Putamen (tissue), 1 donor: Measurements from ENCODE around the gene UBASH3A.

Source experiments
- DNase-seq: peaks from one replicate; pipeline ENCODE4 v3.0.0-alpha.2; 2016; ENCODE audit warnings: low spot score

The UBASH3A gene

GRCh38 chr21:42411197-42411869 lies 7.6 kb downstream of the UBASH3A start:
- DNase-seq, result no peak

DNA sequence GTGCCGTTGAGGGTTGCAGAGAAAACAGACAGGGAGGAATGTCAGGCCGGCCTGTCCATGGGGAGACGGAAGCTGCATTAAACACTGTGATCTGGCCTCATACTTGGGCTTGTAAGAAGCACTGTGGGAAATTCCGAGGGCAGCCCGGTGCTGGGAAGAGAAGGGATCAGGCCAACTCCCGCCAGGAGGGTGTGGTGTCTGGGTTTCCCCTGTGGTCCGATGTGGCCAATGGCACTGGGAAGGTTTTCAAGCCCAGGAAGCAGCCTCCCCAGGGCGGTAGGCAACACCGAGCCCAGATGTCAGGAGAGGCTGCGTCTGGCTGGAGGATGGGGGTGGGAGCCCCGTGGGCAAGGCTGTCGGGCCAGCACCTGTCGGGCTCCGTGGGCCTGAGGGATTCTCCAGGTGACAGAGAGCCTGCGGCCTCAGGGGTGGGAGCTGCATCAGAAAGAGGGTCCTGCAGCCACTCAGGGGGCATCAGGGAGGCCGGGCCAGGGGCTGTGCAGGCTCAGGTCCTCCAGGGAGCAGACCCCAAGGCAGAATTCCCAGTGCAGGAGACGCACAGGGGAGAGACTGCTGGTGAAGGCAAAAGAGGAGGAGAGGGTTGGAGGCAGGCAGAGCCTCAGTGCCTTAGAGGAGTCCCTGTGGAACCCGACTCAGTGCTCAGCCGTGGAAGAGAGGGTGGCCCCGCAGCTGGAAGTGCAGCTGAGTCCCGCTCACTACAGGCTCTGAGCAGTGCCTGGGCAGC lies 8.4 kb downstream of the UBASH3A start:
- DNase-seq, result no peak

DNA sequence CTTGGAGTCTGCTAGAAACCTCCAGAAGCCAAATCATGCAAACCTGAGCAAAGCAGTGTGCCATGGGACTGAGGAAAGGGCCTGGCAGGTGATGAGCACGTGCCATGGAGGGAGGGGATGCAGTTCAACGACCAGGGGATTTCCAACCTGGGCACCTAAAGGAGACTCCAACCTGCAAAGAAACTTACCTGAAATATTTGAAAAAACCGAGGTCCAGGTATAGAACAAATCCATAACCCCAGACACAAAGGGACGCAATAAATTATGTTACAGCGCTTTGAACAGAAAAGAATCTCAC lies 8.9 kb downstream of the UBASH3A start:
- DNase-seq, result no peak

DNA sequence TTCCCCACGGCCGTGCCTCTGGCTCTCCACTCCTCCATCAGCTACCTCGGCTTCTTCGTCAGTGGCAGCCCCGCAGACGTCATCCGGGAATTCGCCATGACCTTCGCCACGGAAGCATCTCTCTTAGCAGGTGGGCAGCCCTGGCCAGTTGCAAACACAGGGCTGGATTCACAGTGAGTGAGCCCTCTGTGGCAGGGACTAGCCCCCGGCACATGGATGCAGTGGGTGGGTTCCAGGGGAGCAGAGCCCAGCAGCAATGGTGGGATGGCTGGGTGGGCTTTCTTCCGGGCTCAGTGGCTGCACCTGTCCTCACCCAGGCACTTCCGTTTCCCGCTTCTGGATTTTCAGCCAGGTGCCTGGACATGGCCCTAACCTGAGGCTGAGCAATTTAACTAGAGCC lies 9.4 kb downstream of the UBASH3A start:
- no peak for DNase-seq

DNA sequence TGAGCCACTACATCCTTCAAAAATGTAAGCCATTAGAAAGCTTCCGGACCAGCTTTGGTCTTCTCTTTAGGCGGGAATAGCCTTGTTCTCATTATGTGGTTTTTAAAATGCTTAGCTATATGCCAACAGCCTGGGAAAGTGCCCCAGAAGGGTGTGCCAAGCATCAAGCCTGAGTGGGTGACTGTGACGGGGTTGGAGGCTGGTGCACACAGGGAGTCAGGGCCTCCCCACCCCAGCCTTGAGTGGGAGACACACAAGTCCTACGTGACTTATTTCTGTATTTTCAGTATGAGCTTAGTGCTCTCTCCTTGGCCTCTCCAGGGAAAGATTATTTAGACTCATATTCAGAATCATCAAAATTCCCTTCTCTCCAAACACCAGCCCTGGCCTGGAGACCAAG lies 9.8 kb downstream of the UBASH3A start:
- DNase-seq, result peak; percentile 34

GRCh38 chr21:42414066-42414465 lies 10.4 kb downstream of the UBASH3A start:
- DNase-seq, result no peak

GRCh38 chr21:42414553-42414927 lies 10.8 kb downstream of the UBASH3A start:
- no peak for DNase-seq

GRCh38 chr21:42414928-42415769 lies 11.4 kb downstream of the UBASH3A start:
- peak; percentile 39 for DNase-seq

GRCh38 chr21:42417533-42417932 lies 13.8 kb downstream of the UBASH3A start:
- no peak for DNase-seq

DNA sequence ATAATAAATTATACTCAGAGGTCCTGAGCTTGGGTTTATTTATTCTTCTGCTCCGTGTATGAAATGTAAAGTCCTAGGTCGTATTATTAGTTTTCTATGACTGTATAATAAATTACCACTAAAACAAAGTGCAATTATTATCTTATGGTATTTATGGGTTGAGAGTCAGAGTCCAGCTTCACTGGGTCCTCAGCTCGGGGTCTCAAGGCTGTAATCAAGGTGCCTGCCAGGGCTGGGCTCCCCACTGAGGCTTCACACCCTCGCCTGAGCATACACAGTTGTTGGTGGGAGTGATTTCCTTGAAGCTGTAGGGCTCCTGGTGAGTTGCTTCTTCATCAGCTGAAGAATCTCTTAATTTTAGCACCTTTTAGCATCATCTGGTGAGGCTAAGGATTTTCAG lies 15.2 kb downstream of the UBASH3A start:
- no peak for DNase-seq

DNA sequence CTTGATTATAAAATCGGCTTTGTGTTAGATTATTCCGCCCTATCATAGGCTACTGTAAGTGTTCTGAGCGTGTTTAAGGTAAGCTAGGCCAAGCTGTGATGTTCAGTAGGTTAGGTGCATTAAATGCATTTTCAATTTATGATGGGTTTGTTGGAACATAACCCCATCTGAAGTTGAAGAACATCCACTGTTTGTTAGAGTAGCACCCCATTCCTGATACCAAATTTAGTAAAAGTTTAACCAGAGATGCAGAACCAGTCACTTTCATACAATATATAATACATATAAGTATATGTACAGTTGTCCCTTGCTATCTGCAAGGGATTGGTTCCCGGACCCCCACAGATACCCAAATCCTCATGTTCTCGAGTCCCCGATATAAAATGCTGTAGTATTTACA lies 16.1 kb downstream of the UBASH3A start:
- DNase-seq, result no peak

- DNase-seq, result no peak
Observed at GRCh38 chr21:42421018-42421793, 17.5 kb downstream of the UBASH3A start.

GRCh38 chr21:42423197-42423675 lies 19.5 kb downstream of the UBASH3A start:
- no peak for DNase-seq

- no peak for DNase-seq
Observed at GRCh38 chr21:42423685-42424084, 20.0 kb downstream of the UBASH3A start.

DNA sequence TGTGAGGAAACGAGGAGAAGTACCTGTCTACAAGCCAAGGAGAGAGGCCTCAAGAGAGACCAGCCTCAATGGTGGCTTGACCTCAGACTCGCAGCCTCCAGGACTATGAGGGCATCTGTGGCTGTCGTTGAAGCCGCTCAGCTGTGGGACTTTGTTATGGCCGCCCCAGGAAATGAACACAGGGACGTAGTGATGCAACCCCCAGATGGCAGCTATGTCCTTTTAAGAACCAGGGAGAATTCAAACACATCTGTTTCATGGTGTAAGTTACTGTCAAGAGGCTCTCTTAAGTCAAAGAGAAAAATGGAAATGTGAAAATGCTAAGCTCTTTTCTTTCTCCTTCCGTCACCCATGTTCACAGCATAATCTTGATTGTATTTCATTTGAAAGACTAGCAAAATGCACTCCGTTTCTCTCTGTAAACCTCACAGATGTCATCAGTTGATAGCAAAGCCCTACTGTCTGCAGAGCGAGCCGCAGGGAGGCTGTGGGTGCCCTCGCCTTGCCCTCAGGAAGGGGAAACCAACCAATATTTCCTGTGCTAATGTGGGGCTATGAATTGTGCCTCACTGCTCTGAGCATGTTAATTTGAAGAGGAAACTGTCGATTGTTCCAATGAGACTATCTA lies 21.3 kb downstream of the UBASH3A start:
- DNase-seq, result no peak

DNA sequence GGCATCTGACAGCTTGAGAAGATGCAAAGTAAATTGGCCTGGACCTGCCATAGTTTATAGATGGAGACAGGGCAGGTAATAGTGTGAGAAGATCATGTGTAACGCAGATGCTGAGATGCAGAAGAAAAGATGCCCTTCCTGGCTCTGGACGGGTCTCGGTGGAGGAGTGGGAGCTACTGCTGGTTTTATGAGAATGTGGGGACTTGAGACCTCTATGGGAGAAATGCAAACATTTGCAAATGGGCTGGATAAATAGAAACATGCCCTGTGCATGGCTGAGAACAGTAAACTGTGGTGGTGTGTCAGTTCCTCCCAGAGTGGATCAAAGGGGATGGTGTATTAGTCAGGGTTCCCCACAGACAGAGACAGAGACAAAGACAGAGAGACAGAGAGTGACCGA lies 21.9 kb downstream of the UBASH3A start:
- DNase-seq, result no peak

GRCh38 chr21:42426424-42426823 lies 22.7 kb downstream of the UBASH3A start:
- no peak for DNase-seq

DNA sequence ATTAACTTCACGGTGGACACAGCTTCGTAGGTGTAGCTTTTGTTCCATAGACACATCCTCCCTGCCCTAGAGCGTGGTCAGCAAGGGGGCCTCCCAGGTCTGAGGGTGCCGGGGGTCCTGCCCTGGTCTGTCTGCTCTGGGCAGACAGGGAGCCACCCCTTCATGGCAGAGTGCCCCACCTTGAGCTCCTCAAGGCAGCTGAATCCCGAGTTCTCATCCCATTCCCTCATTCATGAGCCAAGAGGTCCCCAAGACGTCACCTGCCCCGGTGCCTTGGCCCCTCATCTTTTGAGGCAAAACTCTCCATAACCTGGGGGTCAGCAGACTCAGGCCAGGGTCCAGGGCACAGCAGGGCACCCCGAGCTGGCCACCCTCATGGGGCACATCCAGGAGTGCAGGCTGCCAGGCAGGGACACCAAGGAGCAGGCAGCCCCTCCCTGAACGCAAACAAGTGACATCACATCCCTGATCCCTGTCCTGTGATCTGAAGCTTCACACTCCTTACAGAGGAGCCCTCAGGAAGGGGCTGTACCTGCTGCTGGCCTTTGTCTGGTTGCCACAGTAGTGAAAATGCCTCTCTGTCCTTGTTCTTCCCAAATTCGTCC lies 23.3 kb downstream of the UBASH3A start:
- DNase-seq, result no peak

- DNase-seq, result no peak
Observed at GRCh38 chr21:42427809-42428419, 24.2 kb downstream of the UBASH3A start.

DNA sequence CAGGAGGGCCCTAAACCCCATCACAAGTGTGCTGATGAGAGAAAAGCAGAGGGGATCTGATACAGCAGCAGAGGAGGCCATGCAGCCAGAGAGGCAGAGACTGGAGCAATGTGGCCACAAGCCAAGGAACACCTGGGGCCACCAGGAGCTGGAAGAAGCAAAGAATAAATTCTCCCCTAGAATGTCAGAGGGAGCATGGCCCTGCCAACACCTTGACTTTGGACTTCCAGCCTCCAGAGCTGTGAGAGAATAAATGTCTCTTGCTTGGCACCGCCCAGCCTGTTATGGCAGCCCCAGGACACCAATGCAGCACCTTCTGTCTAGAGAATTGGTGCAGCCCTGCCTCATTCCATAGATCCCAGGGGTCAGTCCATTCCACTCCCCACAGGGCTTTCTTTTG lies 25.3 kb downstream of the UBASH3A start:
- DNase-seq, result no peak

- no peak for DNase-seq
Observed at GRCh38 chr21:42429856-42430255, 26.2 kb downstream of the UBASH3A start.
